ENCODE results near the gene MGAT5B. TPM values are rescaled to one million over a fixed set of nuclear protein-coding genes. Genes with fewer than 3 reads are reported as not detected.

Gene MGAT5B
- total RNA-seq, 2 donors from 2014 or later: 3.6 TPM; not detected in 1

GRCh38 chr17:76946111-76946771 lies 78.0 kb downstream of the MGAT5B start:
- H3K4me3 ChIP-seq: no peak overlapping the region
- ATAC-seq: no peak
- H3K4me1 ChIP-seq: no peaks in the 10 kb centered on the region
- H3K27ac ChIP-seq: no peak overlapping the region
- H3K9me3 ChIP-seq: no peaks in the 10 kb centered on the region
- TF ChIP-seq, protein P1, sequence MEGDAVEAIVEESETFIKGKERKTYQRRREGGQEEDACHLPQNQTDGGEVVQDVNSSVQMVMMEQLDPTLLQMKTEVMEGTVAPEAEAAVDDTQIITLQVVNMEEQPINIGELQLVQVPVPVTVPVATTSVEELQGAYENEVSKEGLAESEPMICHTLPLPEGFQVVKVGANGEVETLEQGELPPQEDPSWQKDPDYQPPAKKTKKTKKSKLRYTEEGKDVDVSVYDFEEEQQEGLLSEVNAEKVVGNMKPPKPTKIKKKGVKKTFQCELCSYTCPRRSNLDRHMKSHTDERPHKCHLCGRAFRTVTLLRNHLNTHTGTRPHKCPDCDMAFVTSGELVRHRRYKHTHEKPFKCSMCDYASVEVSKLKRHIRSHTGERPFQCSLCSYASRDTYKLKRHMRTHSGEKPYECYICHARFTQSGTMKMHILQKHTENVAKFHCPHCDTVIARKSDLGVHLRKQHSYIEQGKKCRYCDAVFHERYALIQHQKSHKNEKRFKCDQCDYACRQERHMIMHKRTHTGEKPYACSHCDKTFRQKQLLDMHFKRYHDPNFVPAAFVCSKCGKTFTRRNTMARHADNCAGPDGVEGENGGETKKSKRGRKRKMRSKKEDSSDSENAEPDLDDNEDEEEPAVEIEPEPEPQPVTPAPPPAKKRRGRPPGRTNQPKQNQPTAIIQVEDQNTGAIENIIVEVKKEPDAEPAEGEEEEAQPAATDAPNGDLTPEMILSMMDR (IDR thresholded peaks at IDR 0.05): no peak
- TF ChIP-seq POLR2A (IDR thresholded peaks at IDR 0.05): no peak
- H3K36me3 ChIP-seq (replicated peaks in 1 of 2; ENCODE audit: insufficient read depth in 1 of 2, low read depth in 2 of 2): no peaks in the 10 kb centered on the region
- intact Hi-C loops (cut with DNase I): no loop called here
- 75 to 78% methylated on average over 15 to 18 of the region's 18 CpGs for WGBS, 2 donors
- H3K27me3 ChIP-seq: no peaks in the 10 kb centered on the region
- DNase-seq: no peak

- Histone ChIP-seq H3K36me3 (replicated peaks in 1 of 2; ENCODE audit: insufficient read depth in 1 of 2, low read depth in 2 of 2) (no peaks in the 10 kb centered on the region), H3K4me1 (no peaks in the 10 kb centered on the region), H3K4me3 (no peak overlapping the region), H3K27me3 (no peaks in the 10 kb centered on the region), H3K27ac (no peak overlapping the region), H3K9me3 (no peaks in the 10 kb centered on the region)
- ATAC-seq: no peak
- no peak for DNase-seq
- TF ChIP-seq POLR2A (IDR thresholded peaks at IDR 0.05): no peak
- TF ChIP-seq, protein P1 (IDR thresholded peaks at IDR 0.05): no peak
- intact Hi-C loops (cut with DNase I): no loop called here
- 54 to 58% methylated on average over 7 to 10 of the region's 10 CpGs for WGBS, 2 donors
Observed at GRCh38 chr17:76946772-76947135, 78.5 kb downstream of the MGAT5B start.

DNA sequence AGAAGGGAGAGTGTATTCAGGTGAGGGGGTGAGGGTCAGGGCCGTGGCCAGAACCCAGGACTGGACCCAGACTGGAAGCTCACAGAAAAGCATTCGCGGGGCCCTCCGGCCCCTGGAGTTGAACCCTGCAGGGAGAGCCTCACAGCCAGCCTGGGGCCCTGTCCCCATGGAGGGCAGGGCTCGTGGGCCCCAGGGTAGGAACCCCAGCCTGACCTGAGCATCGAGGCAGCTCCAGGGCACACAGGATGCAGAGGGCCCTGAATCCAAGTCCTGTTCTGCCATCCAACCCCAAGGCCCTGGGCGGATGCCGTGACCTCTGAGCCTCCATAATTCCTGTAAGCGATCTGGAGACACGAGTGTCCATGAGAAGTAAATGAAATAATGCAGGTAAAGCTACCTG lies 79.1 kb downstream of the MGAT5B start:
- intact Hi-C loops (cut with DNase I): no loop called here
- Histone ChIP-seq H3K27me3 (no peaks in the 10 kb centered on the region), H3K4me1 (no peaks in the 10 kb centered on the region), H3K4me3 (no peak overlapping the region), H3K9me3 (no peaks in the 10 kb centered on the region), H3K36me3 (replicated peaks in 1 of 2; ENCODE audit: insufficient read depth in 1 of 2, low read depth in 2 of 2) (no peaks in the 10 kb centered on the region), H3K27ac (no peak overlapping the region)
- WGBS, 2 donors: 79 to 84% methylated on average over 5 to 10 of the region's 10 CpGs
- no peak for ATAC-seq
- DNase-seq: no peak
- TF ChIP-seq, protein P1 (IDR thresholded peaks at IDR 0.05): no peak
- no peak for TF ChIP-seq POLR2A (IDR thresholded peaks at IDR 0.05)

DNA sequence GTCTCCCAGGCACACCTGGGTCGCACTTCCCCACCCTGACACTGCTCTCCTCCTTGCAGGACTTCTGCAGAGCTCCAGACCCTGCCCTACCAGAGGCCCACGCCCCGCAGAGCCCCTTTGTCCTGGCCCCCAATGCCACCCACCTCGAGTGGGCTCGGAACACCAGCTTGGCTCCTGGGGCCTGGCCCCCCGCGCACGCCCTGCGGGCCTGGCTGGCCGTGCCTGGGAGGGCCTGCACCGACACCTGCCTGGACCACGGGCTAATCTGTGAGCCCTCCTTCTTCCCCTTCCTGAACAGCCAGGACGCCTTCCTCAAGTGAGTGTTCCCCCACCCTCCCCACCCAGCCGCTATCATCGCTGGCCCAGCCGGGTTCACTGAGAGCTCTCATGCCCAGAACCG lies 79.6 kb downstream of the MGAT5B start:
- WGBS, 2 donors: 57 to 76% methylated on average over 5 to 17 of the region's 17 CpGs

More for the DNA sequence above, 79.6 kb downstream of the MGAT5B start:
- Histone ChIP-seq H3K9me3 (no peaks in the 10 kb centered on the region), H3K36me3 (replicated peaks in 1 of 2; ENCODE audit: insufficient read depth in 1 of 2, low read depth in 2 of 2) (no peaks in the 10 kb centered on the region), H3K4me3 (no peak overlapping the region), H3K4me1 (no peaks in the 10 kb centered on the region), H3K27me3 (no peaks in the 10 kb centered on the region), H3K27ac (no peak overlapping the region)
- ATAC-seq (no peak), DNase-seq (no peak)
- intact Hi-C loops (cut with DNase I): no loop called here
- TF ChIP-seq, protein P1 (IDR thresholded peaks at IDR 0.05): no peak
- no peak for TF ChIP-seq POLR2A (IDR thresholded peaks at IDR 0.05)

Measured in body of pancreas (tissue), 4 donors.